WTC11 (cell line): ENCODE measurements around the gene CRISP1. TPM values are rescaled to one million over a fixed set of nuclear protein-coding genes. Genes with fewer than 3 reads are reported as not detected.
A peak's percentile ranks its signal among the peaks of the same experiment; 100 is the strongest.

Experiments used
- ATAC-seq: fragments of 200-7000 bp; cut with Tn5 transposase; 2 replicates; pipeline ENCODE4 v1.10.0; 2021; ENCODE audit warnings: mild to moderate bottlenecking, moderate library complexity
- CTCF ChIA-PET: fragments of 300-600 bp; sonication (Branson Sonifier 250); formaldehyde crosslinking; loops from one replicate; lab custom pipeline; 2021; ENCODE audit warnings: antibody characterized with exemption; lab: Charles Lee
- POLR2A ChIA-PET: fragments of 350-600 bp; sonication (Branson Sonifier 250); formaldehyde crosslinking; loops from one replicate; lab custom pipeline; 2021; ENCODE audit warnings: antibody characterized with exemption; lab: Charles Lee
- DNase-seq: peaks from one replicate; pipeline ENCODE4 v3.0.0; 2021; ENCODE audit warnings: low spot score
- H3K27ac Mint-ChIP-seq: 2 replicates; pipeline ENCODE4 v1.8.0; 2021; ENCODE audit warnings: mixed read lengths
- H3K27me3 Mint-ChIP-seq: 2 replicates; pipeline ENCODE4 v1.8.0; 2021; ENCODE audit warnings: low read depth, mild to moderate bottlenecking, moderate library complexity, mixed read lengths
- H3K36me3 Mint-ChIP-seq: 2 replicates; pipeline ENCODE4 v1.8.0; 2021; ENCODE audit warnings: mixed read lengths
- H3K4me1 Mint-ChIP-seq: 2 replicates; pipeline ENCODE4 v1.8.0; 2022; ENCODE audit warnings: mixed read lengths
- H3K4me3 Mint-ChIP-seq: 2 replicates; pipeline ENCODE4 v1.8.0; 2021; ENCODE audit warnings: mild to moderate bottlenecking, moderate library complexity, mixed read lengths
- H3K9me3 Mint-ChIP-seq: 2 replicates; pipeline ENCODE4 v1.8.0; 2021; ENCODE audit warnings: mixed read lengths
- AFF4 ChIP-seq: sonication (generic); formaldehyde crosslinking; IDR thresholded peaks from 2 replicates; pipeline ENCODE4 v1.8.1; 2023; ENCODE audit warnings: mild to moderate bottlenecking, missing genetic modification reagents, borderline replicate concordance
- ATF3 ChIP-seq: sonication (generic); formaldehyde crosslinking; conservative IDR thresholded peaks from 2 replicates; pipeline ENCODE4 v1.8.1; 2022; ENCODE audit warnings: mild to moderate bottlenecking, missing genetic modification reagents
- CTCF ChIP-seq: fragments of 200-600 bp; IDR thresholded peaks from 2 replicates; pipeline ENCODE4 v1.8.0; 2022; ENCODE audit warnings: antibody characterized with exemption
- E2F5 ChIP-seq: sonication (generic); formaldehyde crosslinking; IDR thresholded peaks from 2 replicates; pipeline ENCODE4 v1.8.1; 2022; ENCODE audit warnings: mild to moderate bottlenecking, moderate library complexity, missing genetic modification reagents
- ESRRA ChIP-seq: sonication (generic); formaldehyde crosslinking; IDR thresholded peaks from 2 replicates; pipeline ENCODE4 v1.8.1; 2022; ENCODE audit warnings: mild to moderate bottlenecking, missing genetic modification reagents, borderline replicate concordance
- HMGA2 ChIP-seq: fragments of 250-450 bp; sonication (Bioruptor Pico); IDR thresholded peaks from 2 replicates; pipeline ENCODE4 v1.4.0; 2021; ENCODE audit warnings: mild to moderate bottlenecking, moderate library complexity
- NFATC4 ChIP-seq: fragments of 250-450 bp; sonication (Bioruptor Pico); IDR thresholded peaks from 2 replicates; pipeline ENCODE4 v1.9.0; 2021; ENCODE audit warnings: mild to moderate bottlenecking
- NR1H2 ChIP-seq: sonication (generic); formaldehyde crosslinking; IDR thresholded peaks from 2 replicates; pipeline ENCODE4 v1.9.0; 2021; ENCODE audit warnings: mild to moderate bottlenecking, moderate library complexity, missing genetic modification reagents
- ZMAT4 ChIP-seq: fragments of 250-450 bp; sonication (Bioruptor Pico); IDR thresholded peaks from 2 replicates; pipeline ENCODE4 v1.9.0; 2021; ENCODE audit warnings: mild to moderate bottlenecking
- ZNF425 ChIP-seq: fragments of 250-450 bp; sonication (Bioruptor Pico); conservative IDR thresholded peaks from 2 replicates; pipeline ENCODE4 v1.9.0; 2021; ENCODE audit warnings: mild to moderate bottlenecking
- total RNA-seq: library from RNA; stranded (reverse); gene quantifications from 3 replicates; pipeline ENCODE4 v1.2.3, GENCODE V29; 2021
- TF ChIP-seq, protein P1 (sequence below): sonication (generic); formaldehyde crosslinking; IDR thresholded peaks from 2 replicates; pipeline ENCODE4 v1.8.1; 2023; ENCODE audit warnings: mild to moderate bottlenecking, missing genetic modification reagents
- TF ChIP-seq, protein P2 (sequence below): sonication (generic); formaldehyde crosslinking; IDR thresholded peaks from 2 replicates; pipeline ENCODE4 v1.8.0; 2022; ENCODE audit warnings: missing genetic modification reagents
- TF ChIP-seq, protein P3 (sequence below): sonication (generic); formaldehyde crosslinking; conservative IDR thresholded peaks from 2 replicates; pipeline ENCODE4 v1.8.1; 2023; ENCODE audit warnings: mild to moderate bottlenecking, low read depth, missing genetic modification reagents, moderate library complexity

Gene CRISP1
- total RNA-seq, 1 experiment from 2014 or later, result not detected

- Mint-ChIP-seq H3K9me3 (no peaks in the 10 kb centered on the region), H3K27ac (no peak overlapping the region; the same call in 1 of the 2 replicates), H3K4me3 (no peak overlapping the region), H3K36me3 (no peaks in the 10 kb centered on the region), H3K27me3 (no peaks in the 10 kb centered on the region), H3K4me1 (peaks cover 90% of the 10 kb centered on the region)
- ATAC-seq (peak; percentile 18; the same call in 1 of the 2 replicates), DNase-seq (no peak)
- POLR2A ChIA-PET, result no interaction called here
- CTCF ChIA-PET, result interaction anchor here (0.7 to 0.8 kb wide), 2 partner anchors 9 to 292 kb away, joined by 4 to 5 read pairs; no protein-coding TSS in a partner anchor
- no peak for TF ChIP-seq E2F5 (CRISPR knock-in tag)
- no peak for TF ChIP-seq CTCF
- TF ChIP-seq AFF4, result no peak
- no peak for TF ChIP-seq ESRRA
- no peak for TF ChIP-seq NFATC4
- no peak for TF ChIP-seq HMGA2 (CRISPR knock-in tag)
- TF ChIP-seq ATF3, result no peak
- TF ChIP-seq NR1H2 (CRISPR knock-in tag), result no peak
- TF ChIP-seq, protein P1, sequence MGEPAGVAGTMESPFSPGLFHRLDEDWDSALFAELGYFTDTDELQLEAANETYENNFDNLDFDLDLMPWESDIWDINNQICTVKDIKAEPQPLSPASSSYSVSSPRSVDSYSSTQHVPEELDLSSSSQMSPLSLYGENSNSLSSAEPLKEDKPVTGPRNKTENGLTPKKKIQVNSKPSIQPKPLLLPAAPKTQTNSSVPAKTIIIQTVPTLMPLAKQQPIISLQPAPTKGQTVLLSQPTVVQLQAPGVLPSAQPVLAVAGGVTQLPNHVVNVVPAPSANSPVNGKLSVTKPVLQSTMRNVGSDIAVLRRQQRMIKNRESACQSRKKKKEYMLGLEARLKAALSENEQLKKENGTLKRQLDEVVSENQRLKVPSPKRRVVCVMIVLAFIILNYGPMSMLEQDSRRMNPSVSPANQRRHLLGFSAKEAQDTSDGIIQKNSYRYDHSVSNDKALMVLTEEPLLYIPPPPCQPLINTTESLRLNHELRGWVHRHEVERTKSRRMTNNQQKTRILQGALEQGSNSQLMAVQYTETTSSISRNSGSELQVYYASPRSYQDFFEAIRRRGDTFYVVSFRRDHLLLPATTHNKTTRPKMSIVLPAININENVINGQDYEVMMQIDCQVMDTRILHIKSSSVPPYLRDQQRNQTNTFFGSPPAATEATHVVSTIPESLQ (CRISPR knock-in tag), result no peak
Measured at GRCh38 chr6:49915035-49915434, 48.7 kb upstream of the CRISP1 start.

DNA sequence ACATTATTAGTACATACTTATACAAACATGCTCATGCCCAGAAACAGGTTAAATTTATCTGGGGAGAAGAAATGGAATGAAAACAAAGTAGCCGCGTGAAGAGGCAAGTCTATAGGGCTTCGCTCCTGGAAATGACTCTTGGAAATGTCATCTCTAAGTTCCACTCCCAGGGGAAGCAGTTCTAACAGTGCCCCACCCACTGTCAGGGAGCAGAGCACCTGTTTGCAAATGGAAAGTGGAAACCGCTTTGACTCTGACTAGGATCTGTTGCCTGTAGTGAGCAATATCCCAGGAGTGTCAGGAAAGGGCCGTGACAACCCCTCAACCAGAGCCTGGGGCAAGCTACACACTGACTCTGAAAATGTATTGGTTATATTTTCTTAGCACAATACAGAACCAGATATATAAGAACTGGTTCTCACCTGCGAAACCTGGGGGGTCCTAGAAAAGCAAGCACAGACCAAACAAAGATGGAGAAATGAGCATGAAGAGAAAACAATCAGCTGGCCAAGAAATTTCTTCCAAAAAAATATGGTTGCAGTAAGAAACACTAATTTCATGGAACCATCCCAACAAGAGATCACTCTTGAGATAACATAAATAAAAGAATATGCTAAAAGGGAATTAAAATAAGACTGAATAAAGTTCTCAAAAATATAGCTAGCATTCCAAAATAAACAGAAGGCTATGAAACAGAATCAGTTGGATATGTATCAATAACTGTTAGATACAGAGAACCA is 47.5 kb upstream of the CRISP1 start:
- H3K27me3 Mint-ChIP-seq, result no peaks in the 10 kb centered on the region
- H3K36me3 Mint-ChIP-seq, result no peaks in the 10 kb centered on the region
- peaks cover 87% of the 10 kb centered on the region for H3K4me1 Mint-ChIP-seq
- ChIA-PET POLR2A (interaction anchor here (0.5 kb wide), 1 partner anchor 109 kb away, joined by 3 read pairs; no protein-coding TSS in a partner anchor), CTCF (interaction anchor here (1.9 kb wide), 1 partner anchor 36 kb away, joined by 4 read pairs; no protein-coding TSS in a partner anchor)
- DNase-seq (no peak), ATAC-seq (peak; percentile 55)
- H3K4me3 Mint-ChIP-seq, result no peak overlapping the region; the same call in 1 of the 2 replicates
- no peaks in the 10 kb centered on the region for H3K9me3 Mint-ChIP-seq
- no peak overlapping the region for H3K27ac Mint-ChIP-seq
- TF ChIP-seq, protein P2, sequence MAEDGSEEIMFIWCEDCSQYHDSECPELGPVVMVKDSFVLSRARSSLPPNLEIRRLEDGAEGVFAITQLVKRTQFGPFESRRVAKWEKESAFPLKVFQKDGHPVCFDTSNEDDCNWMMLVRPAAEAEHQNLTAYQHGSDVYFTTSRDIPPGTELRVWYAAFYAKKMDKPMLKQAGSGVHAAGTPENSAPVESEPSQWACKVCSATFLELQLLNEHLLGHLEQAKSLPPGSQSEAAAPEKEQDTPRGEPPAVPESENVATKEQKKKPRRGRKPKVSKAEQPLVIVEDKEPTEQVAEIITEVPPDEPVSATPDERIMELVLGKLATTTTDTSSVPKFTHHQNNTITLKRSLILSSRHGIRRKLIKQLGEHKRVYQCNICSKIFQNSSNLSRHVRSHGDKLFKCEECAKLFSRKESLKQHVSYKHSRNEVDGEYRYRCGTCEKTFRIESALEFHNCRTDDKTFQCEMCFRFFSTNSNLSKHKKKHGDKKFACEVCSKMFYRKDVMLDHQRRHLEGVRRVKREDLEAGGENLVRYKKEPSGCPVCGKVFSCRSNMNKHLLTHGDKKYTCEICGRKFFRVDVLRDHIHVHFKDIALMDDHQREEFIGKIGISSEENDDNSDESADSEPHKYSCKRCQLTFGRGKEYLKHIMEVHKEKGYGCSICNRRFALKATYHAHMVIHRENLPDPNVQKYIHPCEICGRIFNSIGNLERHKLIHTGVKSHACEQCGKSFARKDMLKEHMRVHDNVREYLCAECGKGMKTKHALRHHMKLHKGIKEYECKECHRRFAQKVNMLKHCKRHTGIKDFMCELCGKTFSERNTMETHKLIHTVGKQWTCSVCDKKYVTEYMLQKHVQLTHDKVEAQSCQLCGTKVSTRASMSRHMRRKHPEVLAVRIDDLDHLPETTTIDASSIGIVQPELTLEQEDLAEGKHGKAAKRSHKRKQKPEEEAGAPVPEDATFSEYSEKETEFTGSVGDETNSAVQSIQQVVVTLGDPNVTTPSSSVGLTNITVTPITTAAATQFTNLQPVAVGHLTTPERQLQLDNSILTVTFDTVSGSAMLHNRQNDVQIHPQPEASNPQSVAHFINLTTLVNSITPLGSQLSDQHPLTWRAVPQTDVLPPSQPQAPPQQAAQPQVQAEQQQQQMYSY (CRISPR knock-in tag), result no peak
- TF ChIP-seq, protein P3, sequence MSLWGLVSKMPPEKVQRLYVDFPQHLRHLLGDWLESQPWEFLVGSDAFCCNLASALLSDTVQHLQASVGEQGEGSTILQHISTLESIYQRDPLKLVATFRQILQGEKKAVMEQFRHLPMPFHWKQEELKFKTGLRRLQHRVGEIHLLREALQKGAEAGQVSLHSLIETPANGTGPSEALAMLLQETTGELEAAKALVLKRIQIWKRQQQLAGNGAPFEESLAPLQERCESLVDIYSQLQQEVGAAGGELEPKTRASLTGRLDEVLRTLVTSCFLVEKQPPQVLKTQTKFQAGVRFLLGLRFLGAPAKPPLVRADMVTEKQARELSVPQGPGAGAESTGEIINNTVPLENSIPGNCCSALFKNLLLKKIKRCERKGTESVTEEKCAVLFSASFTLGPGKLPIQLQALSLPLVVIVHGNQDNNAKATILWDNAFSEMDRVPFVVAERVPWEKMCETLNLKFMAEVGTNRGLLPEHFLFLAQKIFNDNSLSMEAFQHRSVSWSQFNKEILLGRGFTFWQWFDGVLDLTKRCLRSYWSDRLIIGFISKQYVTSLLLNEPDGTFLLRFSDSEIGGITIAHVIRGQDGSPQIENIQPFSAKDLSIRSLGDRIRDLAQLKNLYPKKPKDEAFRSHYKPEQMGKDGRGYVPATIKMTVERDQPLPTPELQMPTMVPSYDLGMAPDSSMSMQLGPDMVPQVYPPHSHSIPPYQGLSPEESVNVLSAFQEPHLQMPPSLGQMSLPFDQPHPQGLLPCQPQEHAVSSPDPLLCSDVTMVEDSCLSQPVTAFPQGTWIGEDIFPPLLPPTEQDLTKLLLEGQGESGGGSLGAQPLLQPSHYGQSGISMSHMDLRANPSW (CRISPR knock-in tag), result no peak
- TF ChIP-seq ZNF425 (CRISPR knock-in tag) (no peak), ZMAT4 (no peak)
